ENCODE results near the gene IFI27.

Gene IFI27

DNA sequence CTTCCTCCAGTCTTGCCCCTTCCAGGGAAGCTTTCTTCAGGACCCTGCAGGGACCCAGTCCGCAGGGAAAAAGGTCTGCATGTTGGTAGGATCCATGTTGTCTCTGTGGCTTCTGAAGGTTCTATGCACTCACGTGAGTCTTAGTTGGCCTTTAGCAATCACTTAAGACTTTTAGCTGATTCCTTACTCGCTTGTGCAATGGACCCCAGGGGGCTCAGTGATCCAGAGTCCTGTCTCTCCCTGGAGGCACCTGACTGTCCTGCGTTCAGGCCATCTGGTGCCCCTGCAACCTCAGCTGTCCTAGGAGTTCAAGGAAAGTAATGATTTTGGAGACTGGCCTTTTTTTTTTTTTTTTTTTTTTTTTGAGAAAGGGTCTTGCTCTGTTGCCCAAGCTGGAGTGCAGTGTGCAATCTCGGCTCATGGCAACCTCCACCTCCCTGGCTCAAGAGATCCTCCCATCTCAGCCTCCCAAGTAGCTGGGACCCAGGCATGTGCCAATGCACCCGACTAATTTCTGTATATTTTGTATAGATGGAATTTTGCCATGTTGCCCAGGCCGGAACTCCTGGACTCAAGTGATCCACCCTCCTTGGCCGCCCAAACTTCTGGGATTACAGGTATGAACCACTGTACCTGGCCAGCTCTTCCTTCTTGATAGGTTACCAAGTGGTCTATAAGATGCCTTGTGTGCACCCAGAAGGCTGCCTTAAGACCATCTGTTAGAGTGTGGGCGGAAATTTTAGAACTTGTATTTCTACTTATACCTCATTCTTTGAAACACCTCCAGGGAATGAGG is 14.2 kb downstream of the IFI27 start:
- in situ Hi-C loops (cut with MboI; ENCODE audit: low sequenced_read_pairs): no loop called here

GRCh38 chr14:94125659-94126418 is 15.3 kb downstream of the IFI27 start:
- in situ Hi-C loops (cut with MboI; ENCODE audit: low sequenced_read_pairs): no loop called here

DNA sequence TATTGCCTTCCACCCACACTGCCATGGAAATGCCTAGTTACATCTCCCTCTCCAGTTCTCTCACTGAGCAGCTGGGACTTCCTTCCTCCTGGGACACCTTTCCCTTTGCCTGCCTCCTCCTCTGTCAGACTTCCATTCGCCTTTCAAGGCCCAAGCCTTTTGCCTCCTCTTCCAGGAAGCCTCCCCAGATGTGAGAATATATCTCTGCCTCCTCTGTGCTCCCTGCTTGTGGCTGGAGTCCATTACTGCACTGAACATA is 15.8 kb downstream of the IFI27 start:
- in situ Hi-C loops (cut with MboI; ENCODE audit: low sequenced_read_pairs): no loop called here

GRCh38 chr14:94126800-94127199 is 16.3 kb downstream of the IFI27 start:
- in situ Hi-C loops (cut with MboI; ENCODE audit: low sequenced_read_pairs): no loop called here

DNA sequence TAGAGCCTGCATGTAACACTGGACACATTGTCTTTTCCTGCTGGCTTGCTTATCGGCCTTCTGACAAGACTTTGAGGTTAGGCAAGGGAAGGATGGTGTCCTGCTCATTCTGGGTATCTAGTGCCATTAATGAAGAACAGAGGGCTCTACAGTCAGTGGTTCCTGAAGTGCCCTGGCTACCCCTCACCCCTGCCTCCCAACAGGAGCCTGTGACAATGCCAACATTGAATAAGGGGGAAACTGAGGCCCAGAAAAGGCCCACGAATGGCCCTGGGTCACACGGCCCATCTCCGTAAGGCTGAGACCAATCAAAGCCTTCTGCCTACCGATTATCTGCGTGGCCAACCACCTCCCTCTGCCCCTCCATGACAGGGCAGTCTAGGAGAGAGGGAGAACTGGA is 16.8 kb downstream of the IFI27 start:
- in situ Hi-C loops (cut with MboI; ENCODE audit: low sequenced_read_pairs): no loop called here

GRCh38 chr14:94128216-94128839 is 17.8 kb downstream of the IFI27 start:
- in situ Hi-C loops (cut with MboI; ENCODE audit: low sequenced_read_pairs): no loop called here

DNA sequence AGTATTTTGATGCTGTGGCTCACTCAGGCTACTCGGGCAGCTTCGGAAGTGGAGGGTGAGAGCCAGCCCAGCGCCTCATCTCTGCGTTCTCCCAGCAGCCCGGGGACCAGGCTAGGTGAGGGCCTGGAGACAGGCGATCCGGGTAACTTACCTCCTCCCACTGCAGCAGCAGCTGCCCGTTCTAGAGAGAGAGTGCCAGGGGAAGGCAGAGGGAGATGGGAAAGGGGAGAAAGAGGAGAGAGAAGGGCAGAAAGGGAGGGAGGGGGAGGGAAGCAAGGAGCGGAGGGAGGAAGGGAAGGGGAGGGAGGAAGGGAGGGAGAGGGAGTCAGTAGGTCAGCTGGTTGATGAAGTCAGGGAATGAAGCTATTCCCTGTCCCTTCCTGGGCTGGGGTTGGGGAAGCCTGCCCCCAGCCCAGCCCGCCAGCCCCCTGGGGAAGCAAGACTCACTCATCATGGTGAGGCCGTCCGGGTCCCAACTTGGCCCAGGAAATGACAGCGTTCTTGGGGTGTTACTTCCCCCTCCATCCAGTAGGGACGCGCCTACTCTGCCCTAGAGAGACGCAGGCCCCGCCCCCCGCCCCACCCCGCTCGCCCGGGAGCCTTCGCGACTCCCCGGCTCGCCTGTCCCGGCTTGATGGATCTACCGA is 18.7 kb downstream of the IFI27 start, which contains the start of gene IFI27L2:
Gene IFI27L2 (minus strand): TSS at position 494 of the 647 bp plus-strand sequence. CDS start 40 bp downstream, at position 454.
- in situ Hi-C loops (cut with MboI; ENCODE audit: low sequenced_read_pairs): no loop called here

DNA sequence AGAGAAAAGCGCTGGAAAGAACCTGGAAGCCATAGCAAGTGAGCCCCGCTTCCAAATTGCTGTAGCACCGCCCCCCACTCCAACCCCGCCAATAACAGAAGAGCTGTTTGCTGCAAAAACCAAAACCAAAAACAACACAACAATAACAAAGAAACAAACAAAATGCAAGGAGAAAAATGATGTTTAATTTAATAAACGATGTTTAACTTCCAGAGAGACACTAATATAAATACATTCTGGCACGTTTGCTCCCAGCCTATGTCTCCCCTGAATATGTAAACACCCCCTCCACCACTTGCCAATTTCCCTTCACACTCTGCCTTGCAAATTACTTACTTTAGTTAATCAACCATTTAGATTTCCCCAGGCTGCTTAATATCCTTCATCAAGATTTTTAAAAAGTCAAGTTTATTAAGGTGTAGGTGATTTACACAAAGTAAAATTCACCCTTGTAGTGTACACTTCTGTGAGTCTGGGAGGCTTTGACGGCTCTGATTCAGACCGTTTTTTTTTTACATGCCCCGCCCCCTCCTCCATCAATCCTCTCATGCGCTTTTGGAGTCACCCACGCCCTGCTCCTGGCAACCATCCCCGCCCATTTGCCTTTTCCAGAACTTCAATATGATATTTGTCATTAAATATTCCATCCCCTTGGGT is 19.4 kb downstream of the IFI27 start:
- in situ Hi-C loops (cut with MboI; ENCODE audit: low sequenced_read_pairs): no loop called here

DNA sequence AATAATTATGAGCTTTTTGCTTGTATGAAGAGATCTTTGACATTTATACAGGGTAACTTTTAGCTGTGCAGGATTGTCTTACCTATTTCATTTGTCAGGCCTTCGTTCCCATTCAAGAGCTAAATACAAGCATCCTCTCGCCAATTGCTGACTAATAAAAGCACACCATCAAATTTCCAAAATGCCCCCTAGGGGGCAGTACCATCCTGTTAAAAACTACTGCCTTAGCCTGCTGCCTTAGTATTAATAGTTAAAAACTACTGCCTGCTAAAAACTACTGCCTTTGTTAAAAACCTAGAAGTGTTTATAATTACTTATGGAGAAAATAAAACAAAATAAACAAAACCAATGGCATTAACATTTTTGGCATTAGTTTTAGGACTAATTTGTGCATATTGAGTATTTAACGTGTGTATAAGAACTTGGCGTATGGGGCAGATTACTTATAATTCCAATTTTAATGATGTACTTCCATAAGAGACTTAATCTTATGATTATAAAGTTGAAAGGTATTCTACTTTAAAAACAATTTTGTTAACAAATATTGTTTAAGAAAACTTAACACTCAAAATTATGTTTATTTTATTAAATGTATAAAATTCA is 21.9 kb downstream of the IFI27 start:
- in situ Hi-C loops (cut with MboI; ENCODE audit: low sequenced_read_pairs): no loop called here

DNA sequence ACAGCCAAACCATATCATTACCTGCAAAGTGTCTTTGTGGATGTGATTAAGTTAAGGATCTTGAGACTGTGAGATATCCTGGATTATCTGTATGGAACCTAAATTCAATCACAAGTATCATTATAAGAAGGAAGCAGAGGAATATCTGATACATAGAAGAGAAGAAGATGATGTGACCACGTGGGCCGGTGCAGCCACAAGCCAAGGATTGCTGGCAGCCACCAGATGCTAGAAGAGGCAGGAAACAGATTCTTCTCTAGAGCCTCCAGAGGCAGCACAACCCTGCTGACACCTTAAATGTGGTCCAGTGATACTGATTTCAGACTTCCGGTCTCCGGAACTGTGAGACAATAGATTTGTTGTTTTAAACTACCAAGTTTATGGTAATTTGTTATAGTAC is 24.9 kb downstream of the IFI27 start:
- in situ Hi-C loops (cut with MboI; ENCODE audit: low sequenced_read_pairs): no loop called here

- in situ Hi-C loops (cut with MboI; ENCODE audit: low sequenced_read_pairs): no loop called here
Measured at GRCh38 chr14:94136575-94137331, 26.2 kb downstream of the IFI27 start.

DNA sequence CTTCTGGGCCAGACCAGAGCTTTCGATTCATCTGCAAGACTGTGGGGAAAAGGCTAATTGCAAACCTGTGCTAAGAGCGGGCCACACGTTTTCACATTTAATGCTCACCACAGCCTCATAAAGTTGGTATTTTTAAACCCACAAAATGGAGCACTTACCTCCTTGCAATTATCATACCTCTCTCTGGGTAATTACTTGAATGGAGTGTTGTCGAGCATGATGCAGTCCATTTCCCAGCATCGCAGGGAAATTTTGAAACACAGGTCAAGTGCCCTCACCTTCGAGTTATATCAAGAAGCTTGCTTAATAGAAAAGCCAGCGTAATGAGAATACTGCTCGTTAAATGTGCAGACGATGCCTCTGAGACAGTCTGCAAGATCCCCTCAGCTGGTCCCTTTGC is 27.7 kb downstream of the IFI27 start:
- in situ Hi-C loops (cut with MboI; ENCODE audit: low sequenced_read_pairs): no loop called here

DNA sequence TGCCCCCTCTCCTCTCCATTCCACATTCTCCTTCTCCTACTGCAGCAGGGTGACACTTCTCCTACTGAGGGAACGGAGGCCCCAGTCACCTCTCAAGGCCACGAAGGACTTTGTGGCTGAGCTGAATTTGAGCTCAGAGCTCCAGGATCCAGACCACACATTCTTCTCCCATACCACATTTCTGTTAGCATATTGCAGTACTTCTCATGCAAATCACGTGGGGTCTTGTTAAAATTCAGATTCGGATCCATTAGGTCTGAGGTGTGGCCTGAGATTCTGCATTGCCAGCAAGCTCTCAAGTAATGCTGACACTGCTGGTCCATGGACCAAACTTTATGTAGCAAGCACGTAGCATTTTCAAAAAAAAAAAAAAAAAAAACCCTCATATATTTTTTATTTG is 28.5 kb downstream of the IFI27 start:
- in situ Hi-C loops (cut with MboI; ENCODE audit: low sequenced_read_pairs): no loop called here

- in situ Hi-C loops (cut with MboI; ENCODE audit: low sequenced_read_pairs): no loop called here
Measured at GRCh38 chr14:94139421-94139820, 28.9 kb downstream of the IFI27 start.

GRCh38 chr14:94142247-94142646 is 31.7 kb downstream of the IFI27 start:
- in situ Hi-C loops (cut with MboI; ENCODE audit: low sequenced_read_pairs): no loop called here

GRCh38 chr14:94142836-94143235 is 32.3 kb downstream of the IFI27 start:
- in situ Hi-C loops (cut with MboI; ENCODE audit: low sequenced_read_pairs): no loop called here

GRCh38 chr14:94143239-94143638 is 32.7 kb downstream of the IFI27 start:
- in situ Hi-C loops (cut with MboI; ENCODE audit: low sequenced_read_pairs): no loop called here

DNA sequence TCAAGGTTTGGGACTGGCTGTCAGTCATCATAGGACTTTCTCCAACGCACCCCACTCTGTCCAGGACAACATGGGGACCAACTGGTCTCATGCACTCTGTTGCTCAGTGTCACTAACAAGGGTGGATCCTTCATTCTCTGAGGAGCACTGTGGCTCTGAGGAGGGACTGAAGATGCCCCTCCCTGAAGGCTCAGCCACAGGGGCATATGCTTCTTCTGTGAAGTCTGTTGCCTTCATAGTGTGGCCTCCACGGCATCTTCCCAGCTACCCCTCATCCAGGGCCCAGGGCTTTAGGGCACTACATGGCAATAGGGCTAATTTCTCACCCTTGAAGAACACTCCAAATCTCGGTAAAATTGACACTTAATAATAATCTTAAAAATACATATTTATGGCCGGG is 33.2 kb downstream of the IFI27 start:
- in situ Hi-C loops (cut with MboI; ENCODE audit: low sequenced_read_pairs): no loop called here

DNA sequence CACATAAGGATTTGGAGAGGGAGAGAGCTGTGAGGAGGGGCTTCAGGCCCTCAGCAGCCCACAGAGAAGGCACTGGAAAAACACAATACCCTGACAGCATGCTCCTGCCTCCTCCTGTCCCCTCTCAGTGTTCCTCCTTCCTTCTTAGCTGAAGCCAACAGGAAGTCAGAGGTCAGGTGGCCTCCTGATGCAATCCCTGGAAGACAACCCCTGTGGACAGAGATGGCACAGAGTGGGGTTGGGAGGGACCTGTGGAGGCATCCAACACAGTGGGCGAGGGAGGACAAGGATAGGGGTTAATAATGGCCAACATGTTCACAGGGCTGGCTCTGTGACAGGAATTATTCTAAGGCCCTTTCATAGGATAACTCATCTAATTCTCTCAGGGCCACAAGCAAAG is 34.2 kb downstream of the IFI27 start:
- in situ Hi-C loops (cut with MboI; ENCODE audit: low sequenced_read_pairs): no loop called here

Data from hTERT RPE-1 (cell line).